Choroid plexus epithelial cell (primary cell): ENCODE measurements around the gene SLC37A1.

ENCODE experiments used
- DNase-seq: peaks from one replicate; pipeline ENCODE4 v3.0.0-alpha.2; 2010; ENCODE audit warnings: low read depth
- H3K4me3 ChIP-seq: 2 replicates; pipeline ENCODE4 v1.5.1; 2011; ENCODE audit warnings: low read depth, mild to moderate bottlenecking, control low read depth, low read length, moderate library complexity
- TF ChIP-seq, protein P1 (sequence below): conservative IDR thresholded peaks from 2 replicates; pipeline ENCODE4 v1.5.1; 2011; ENCODE audit warnings: low read depth, mild to moderate bottlenecking, control low read depth, inconsistent platforms, low read length, moderate library complexity

Gene SLC37A1

DNA sequence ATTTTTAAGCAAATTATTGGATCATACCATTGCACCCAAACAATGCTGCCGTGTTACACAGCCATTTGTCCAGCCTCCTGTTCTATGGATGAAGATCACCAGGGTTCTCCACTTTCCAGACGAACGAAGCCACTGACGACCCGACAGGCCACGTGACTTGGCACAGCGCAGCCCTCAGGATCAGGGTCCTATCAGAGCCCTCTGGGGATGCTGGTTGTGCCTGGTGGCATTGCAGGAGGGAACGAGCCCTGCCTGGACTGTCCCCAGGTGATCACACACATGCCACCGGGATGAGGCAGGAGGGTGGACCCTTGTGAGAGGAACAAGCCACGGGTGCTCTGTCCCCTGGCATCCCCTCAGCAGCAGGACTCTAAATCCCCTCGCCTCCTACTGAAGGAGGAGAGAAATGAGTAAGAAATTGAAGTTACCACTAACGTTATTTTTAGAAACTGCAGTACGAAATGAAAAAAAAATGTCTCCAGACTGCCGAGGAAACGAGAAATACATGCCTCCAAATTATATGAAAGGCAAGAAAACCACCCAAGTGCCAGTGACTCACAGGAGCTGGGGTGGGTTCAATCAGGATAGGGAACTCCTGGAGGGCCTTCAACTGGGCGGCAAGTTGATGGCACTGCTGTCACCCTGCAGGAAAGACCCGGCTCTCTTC is 81.1 kb downstream of the SLC37A1 start:
- TF ChIP-seq, protein P1, sequence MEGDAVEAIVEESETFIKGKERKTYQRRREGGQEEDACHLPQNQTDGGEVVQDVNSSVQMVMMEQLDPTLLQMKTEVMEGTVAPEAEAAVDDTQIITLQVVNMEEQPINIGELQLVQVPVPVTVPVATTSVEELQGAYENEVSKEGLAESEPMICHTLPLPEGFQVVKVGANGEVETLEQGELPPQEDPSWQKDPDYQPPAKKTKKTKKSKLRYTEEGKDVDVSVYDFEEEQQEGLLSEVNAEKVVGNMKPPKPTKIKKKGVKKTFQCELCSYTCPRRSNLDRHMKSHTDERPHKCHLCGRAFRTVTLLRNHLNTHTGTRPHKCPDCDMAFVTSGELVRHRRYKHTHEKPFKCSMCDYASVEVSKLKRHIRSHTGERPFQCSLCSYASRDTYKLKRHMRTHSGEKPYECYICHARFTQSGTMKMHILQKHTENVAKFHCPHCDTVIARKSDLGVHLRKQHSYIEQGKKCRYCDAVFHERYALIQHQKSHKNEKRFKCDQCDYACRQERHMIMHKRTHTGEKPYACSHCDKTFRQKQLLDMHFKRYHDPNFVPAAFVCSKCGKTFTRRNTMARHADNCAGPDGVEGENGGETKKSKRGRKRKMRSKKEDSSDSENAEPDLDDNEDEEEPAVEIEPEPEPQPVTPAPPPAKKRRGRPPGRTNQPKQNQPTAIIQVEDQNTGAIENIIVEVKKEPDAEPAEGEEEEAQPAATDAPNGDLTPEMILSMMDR = no peak
- no peak overlapping the region for H3K4me3 ChIP-seq
- no peak for DNase-seq

DNA sequence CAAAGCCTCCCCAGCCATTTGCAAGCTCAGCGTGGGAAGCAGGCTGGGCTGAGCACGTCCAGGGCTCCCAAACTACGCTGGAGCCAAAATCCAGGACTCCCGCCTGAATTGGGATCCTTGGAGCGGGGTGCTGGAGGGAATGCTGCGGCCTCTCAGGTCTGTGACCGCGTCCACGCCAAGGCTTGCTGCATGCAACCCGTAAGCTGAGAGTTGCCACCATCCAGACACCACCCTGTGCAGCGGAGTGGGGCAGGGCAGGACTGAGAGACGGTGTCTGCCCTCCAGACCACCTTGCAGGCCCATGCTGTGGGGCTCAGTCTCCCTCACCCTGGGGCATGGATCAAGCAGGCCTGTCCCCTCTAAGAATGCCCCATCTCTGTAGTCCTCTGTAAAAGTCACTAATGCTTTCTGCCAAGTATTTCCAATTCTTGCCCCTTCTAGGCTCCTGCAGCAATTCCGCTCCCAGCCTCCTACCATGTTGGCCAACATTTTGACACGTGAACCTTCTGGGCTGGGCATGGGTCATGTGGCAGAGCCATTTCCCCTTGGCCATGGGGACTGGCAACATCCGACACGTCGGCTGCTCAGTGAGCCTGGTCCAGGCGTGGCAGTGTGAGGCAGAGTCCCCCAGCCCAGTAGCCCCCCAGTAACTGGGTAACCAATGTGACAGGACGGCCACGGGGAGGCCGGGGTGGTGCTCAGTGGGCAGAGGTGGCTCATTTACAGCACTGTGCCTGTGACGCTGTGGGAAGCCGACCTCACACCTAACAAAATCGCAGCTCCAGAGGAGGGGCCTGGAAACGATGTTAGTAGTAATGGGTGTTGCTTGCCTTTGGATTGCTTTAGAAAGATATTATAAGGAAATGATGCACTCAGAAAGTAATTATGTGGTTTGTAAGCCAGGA is 81.9 kb downstream of the SLC37A1 start:
- TF ChIP-seq, protein P1 = no peak
- no peak for DNase-seq

DNA sequence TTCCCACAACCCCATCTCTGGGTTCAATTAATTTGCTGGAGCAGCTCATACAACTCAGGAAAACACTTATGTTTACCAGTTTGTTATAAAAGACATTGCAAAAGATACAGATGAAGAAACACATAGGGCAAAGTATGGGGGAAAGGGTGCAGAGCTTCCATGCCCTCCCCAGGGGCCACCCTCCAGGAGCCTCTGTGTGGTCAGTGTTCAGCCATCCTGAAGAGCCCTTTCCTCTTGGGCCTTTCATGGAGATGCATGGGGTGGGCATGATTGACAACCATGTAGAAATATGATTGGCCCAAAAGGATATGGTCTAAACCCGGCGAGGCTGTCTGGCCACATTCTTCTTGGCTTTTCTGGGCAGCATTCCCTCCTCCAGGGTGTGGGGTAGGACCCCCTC is 83.0 kb downstream of the SLC37A1 start:
- TF ChIP-seq, protein P1 = no peak
- no peak for DNase-seq
- no peak overlapping the region for H3K4me3 ChIP-seq

More for the DNA sequence above, 81.9 kb downstream of the SLC37A1 start:
- no peak overlapping the region for H3K4me3 ChIP-seq

DNA sequence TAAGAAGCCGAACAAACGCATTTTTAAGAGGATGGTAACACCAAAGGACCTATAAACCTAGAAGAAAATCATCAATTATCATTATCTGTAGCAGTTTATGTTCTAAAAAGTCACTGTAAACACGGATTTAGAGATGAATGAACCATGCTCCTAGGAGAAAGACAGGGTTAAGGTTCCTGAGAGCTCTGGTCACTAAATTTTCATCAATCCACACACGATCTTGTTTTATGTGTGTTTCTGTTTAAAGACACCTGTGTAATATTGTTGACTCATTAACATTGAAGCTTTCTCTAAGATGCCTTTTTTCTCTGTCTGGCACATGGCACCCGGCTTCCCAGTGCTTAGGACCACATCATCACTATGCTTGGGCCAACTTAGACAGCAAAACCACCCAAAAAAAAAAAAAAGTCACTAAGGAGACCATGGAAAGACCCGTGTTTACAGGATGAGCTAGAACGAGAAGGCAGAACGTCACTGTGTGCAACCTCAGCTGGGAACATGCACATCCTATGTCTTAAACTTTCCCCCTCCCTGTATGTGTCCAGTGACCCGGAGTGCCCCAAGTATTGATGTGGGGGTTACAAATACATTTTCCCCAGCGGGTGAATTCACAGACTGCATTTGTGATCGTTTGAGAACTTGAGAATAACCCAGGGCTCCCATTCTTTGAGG is 84.0 kb downstream of the SLC37A1 start:
- TF ChIP-seq, protein P1 = no peak
- H3K4me3 ChIP-seq = no peak overlapping the region
- DNase-seq = no peak

DNA sequence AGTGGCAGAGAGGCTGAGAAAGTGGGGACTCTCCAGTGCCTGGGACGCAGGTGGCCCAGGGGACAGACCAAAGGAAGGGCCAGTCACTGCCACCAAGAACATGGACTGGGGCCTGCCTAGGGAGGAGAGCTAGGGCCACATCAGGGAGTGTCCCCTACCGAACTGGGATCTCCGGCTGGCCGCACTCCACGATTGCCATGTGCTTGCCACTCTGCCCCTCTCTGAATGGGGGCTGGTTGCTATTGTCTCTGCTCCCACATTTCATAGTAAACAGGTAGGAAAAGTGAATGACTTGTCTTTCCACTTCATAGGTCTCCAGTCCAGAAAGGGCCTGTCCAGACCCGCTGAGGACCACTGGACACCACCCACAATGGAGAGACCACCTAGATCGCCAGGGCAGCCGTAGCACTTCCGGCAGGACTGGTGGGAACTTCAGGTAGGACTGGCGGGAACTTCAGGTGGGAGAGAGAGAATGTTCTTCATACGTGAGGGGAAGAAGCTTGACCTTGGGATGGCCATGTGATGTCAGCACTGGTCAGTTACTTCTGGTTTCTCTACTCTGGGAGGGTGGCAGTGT is 84.6 kb downstream of the SLC37A1 start:
- no peak for DNase-seq
- TF ChIP-seq, protein P1 = no peak
- no peak overlapping the region for H3K4me3 ChIP-seq

DNA sequence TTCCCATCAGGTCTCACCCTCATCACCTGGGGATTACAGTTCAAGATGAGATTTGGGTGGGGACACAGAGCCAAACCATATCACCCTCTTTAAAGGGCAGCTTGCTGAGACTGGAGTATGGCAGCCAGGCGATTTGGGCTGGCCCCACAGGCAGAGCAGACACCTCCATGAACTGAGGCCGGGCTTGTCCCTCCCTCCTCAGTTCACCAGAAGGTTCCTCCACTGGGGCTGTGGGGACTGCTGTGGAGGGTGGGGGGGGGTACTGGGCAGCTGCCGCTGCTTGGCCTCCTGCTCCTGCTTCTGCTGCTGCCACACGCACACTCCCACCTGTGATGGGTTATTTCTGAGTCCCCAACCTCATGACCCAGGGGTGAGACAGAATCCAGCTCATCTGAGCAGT is 85.8 kb downstream of the SLC37A1 start:
- TF ChIP-seq, protein P1 = no peak
- H3K4me3 ChIP-seq = no peak overlapping the region
- no peak for DNase-seq
